Ishikawa (cell line): Measurements from ENCODE around the gene ABCC3.

Source experiments
- EP300 ChIP-seq: IDR thresholded peaks from 2 replicates; pipeline ENCODE4 v1.6.1; 2012; ENCODE audit warnings: borderline replicate concordance
- FOXM1 ChIP-seq: IDR thresholded peaks from 2 replicates; pipeline ENCODE4 v1.6.1; 2012; ENCODE audit warnings: low read depth, borderline replicate concordance
- TEAD4 ChIP-seq: IDR thresholded peaks from 2 replicates; pipeline ENCODE4 v1.6.1; 2012
- TF ChIP-seq, protein P1 (sequence below): IDR thresholded peaks from 2 replicates; pipeline ENCODE4 v1.6.1; 2012; ENCODE audit warnings: low read depth, mild to moderate bottlenecking
- TF ChIP-seq, protein P2 (sequence below): IDR thresholded peaks from 2 replicates; pipeline ENCODE4 v1.6.1; 2012

DNA sequence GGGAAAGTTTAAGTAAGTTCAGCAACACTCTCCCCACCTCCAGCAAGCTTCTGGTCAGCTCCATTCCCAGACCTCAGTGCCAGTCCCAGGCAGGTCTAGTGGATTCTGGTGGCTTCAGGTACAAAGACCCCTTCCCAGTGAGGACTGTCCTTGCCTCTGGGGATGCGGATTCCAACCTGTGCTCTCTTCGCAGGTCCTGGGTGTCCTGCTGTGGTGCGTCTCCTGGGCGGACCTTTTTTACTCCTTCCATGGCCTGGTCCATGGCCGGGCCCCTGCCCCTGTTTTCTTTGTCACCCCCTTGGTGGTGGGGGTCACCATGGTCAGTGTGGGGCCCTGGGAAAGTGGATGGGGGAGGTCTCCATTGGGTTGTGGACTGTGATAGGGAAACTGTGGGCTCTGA is 21.8 kb downstream of the ABCC3 start:
- TF ChIP-seq TEAD4 = no peak
- no peak for TF ChIP-seq FOXM1
- no peak for TF ChIP-seq EP300
- TF ChIP-seq, protein P1, sequence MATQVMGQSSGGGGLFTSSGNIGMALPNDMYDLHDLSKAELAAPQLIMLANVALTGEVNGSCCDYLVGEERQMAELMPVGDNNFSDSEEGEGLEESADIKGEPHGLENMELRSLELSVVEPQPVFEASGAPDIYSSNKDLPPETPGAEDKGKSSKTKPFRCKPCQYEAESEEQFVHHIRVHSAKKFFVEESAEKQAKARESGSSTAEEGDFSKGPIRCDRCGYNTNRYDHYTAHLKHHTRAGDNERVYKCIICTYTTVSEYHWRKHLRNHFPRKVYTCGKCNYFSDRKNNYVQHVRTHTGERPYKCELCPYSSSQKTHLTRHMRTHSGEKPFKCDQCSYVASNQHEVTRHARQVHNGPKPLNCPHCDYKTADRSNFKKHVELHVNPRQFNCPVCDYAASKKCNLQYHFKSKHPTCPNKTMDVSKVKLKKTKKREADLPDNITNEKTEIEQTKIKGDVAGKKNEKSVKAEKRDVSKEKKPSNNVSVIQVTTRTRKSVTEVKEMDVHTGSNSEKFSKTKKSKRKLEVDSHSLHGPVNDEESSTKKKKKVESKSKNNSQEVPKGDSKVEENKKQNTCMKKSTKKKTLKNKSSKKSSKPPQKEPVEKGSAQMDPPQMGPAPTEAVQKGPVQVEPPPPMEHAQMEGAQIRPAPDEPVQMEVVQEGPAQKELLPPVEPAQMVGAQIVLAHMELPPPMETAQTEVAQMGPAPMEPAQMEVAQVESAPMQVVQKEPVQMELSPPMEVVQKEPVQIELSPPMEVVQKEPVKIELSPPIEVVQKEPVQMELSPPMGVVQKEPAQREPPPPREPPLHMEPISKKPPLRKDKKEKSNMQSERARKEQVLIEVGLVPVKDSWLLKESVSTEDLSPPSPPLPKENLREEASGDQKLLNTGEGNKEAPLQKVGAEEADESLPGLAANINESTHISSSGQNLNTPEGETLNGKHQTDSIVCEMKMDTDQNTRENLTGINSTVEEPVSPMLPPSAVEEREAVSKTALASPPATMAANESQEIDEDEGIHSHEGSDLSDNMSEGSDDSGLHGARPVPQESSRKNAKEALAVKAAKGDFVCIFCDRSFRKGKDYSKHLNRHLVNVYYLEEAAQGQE = no peak
- TF ChIP-seq, protein P2, sequence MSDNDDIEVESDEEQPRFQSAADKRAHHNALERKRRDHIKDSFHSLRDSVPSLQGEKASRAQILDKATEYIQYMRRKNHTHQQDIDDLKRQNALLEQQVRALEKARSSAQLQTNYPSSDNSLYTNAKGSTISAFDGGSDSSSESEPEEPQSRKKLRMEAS = no peak
